Psoas muscle (tissue), 8 donors: ENCODE measurements around the gene ECI1. TPM values are rescaled to one million over a fixed set of nuclear protein-coding genes. Genes with fewer than 3 reads are reported as not detected.

Source experiments
- ATAC-seq, 4 donors: fragments of 200-7000 bp; cut with Tn5 transposase; one replicate each; pipeline ENCODE4 v1.9.1; 2020; ENCODE audit warnings: moderate library complexity in 3 of 4, mild to moderate bottlenecking in 2 of 4
- DNase-seq, 2 donors: peaks; one replicate each; pipeline ENCODE4 v3.0.0-alpha.2; 2020
- H3K27ac ChIP-seq: fragments of 200-600 bp; one replicate; pipeline ENCODE4 v1.8.0; 2022
- H3K27me3 ChIP-seq, 3 donors: fragments of 200-600 bp in 1 of 3; one replicate each; pipeline versions ENCODE4 v1.6.1 to v1.8.0; 2013 to 2022; ENCODE audit warnings: low read length in 2 of 3, mild to moderate bottlenecking in 2 of 3, moderate library complexity in 1 of 3; ENCODE audit not compliant: insufficient read depth in 3 of 3
- H3K36me3 ChIP-seq, 2 donors: fragments of 200-600 bp in 1 of 2; one replicate each; pipeline versions ENCODE4 v1.6.1 to v1.8.0; 2013 to 2022; ENCODE audit warnings: low read depth in 1 of 2, mild to moderate bottlenecking in 1 of 2, moderate library complexity in 1 of 2; ENCODE audit not compliant: insufficient read depth in 1 of 2
- H3K4me1 ChIP-seq: fragments of 200-600 bp; one replicate; pipeline ENCODE4 v1.8.0; 2022
- H3K4me3 ChIP-seq: fragments of 200-600 bp; one replicate; pipeline ENCODE4 v1.8.0; 2022; ENCODE audit warnings: mild to moderate bottlenecking
- H3K9me3 ChIP-seq: fragments of 200-600 bp; one replicate; pipeline ENCODE4 v1.8.0; 2022
- CTCF ChIP-seq: fragments of 200-600 bp; IDR thresholded peaks from one replicate; pipeline ENCODE4 v1.8.0; 2022; ENCODE audit warnings: antibody characterized with exemption
- WGBS, 3 donors: extraction: QIAGEN DNeasy Blood & Tissue Kit; methylation state at CpG; one replicate each; pipeline versions ENCODE4 v1.1.6 to v1.1.7; 2013; 5-methylcytosine and 5-hydroxymethylcytosine counted together
- intact Hi-C, 2 donors: fragments of 100-400 bp; cut with DNase I; formaldehyde crosslinking; loops; one replicate each; pipeline versions ENCODE4 v1.11.0 to v1.14.2; 2022
- polyA plus RNA-seq, 3 donors: library from polyadenylated mRNA; stranded (reverse); fragments of 200-250 nt; gene quantifications; one replicate each; pipeline ENCODE4 v1.2.3, GENCODE V29; 2013
- total RNA-seq, 4 donors: library from RNA; stranded (reverse); fragmentation: NEBNext Ultra II Directional in 2 of 4; extraction: Animal tissue kit (Norgen Biotek cat#: 25700) in 2 of 4; gene quantifications; one replicate each; pipeline versions ENCODE4 v1.2.1 to v1.2.4, GENCODE V29; 2021 to 2023
- donor health status: healthy with polysubstance abuse.
- donor health status: DM: no; HTN: no; CAD: no; lungs with moderate emphysema.
- donor health status: Bipolar disorder and iron deficiency.
- donor health status: healthy.
- donor health status: DM: yes; HTN: yes; CAD: no.
- donor health status: DM: no; HTN: no; CAD: no.
- donor health status: DM: no; HTN: no; CAD: no.
- donor health status: DM: yes; HTN: yes; CAD: no.

ECI1 gene
- total and polyA plus RNA-seq, 7 donors: 81.7 to 205 (median 138) TPM

GRCh38 chr16:2238150-2238837 lies 13.1 kb downstream of the ECI1 start:
- peaks cover 9 to 66% of the 10 kb centered on the region in 2 donors for H3K36me3 ChIP-seq
- 52 to 65% (median 52%) methylated on average over 16 to 18 of the region's 18 CpGs for WGBS, 3 donors
- no peak for TF ChIP-seq CTCF
- no peak overlapping the region for H3K27ac ChIP-seq
- DNase-seq: peak in 1 of 2 donors; percentile 49
- H3K4me3 ChIP-seq: no peak overlapping the region
- ATAC-seq: peak in 3 of 4 donors; percentile 16 to 33 (median 31)
- intact Hi-C loops: no loop called here
- no peaks in the 10 kb centered on the region for H3K9me3 ChIP-seq
- H3K27me3 ChIP-seq: peaks cover 0 to 13% (median 4%) of the 10 kb centered on the region in 3 donors
- H3K4me1 ChIP-seq: peaks cover 9% of the 10 kb centered on the region

- 15 to 22% (median 19%) methylated on average over 48 to 65 of the region's 65 CpGs for WGBS, 3 donors
- ATAC-seq (peak in 3 of 4 donors; percentile 16 to 36 (median 21)), DNase-seq (no peak)
- Histone ChIP-seq H3K36me3 (peaks cover 5 to 66% of the 10 kb centered on the region in 2 donors), H3K9me3 (no peaks in the 10 kb centered on the region), H3K4me3 (no peak overlapping the region), H3K27me3 (peaks cover 0 to 13% (median 4%) of the 10 kb centered on the region in 3 donors), H3K4me1 (peaks cover 9% of the 10 kb centered on the region), H3K27ac (no peak overlapping the region)
- TF ChIP-seq CTCF: no peak
- intact Hi-C loops: no loop called here
These were observed 13.8 kb downstream of the ECI1 start for GRCh38 chr16:2237493-2238149.

- TF ChIP-seq CTCF: no peak
- intact Hi-C loops: no loop called here
- H3K4me1 ChIP-seq: peaks cover 9% of the 10 kb centered on the region
- H3K9me3 ChIP-seq: no peaks in the 10 kb centered on the region
- peak overlapping the region; percentile 38 for H3K4me3 ChIP-seq
- ATAC-seq (peak in 1 of 4 donors; percentile 1), DNase-seq (no peak)
- H3K27ac ChIP-seq: no peak overlapping the region
- peaks cover 3 to 66% of the 10 kb centered on the region in 2 donors for H3K36me3 ChIP-seq
- H3K27me3 ChIP-seq: peaks cover 0 to 13% (median 4%) of the 10 kb centered on the region in 3 donors
- 6 to 10% (median 7%) methylated on average over 30 to 40 of the region's 40 CpGs for WGBS, 3 donors
These were observed 14.3 kb downstream of the ECI1 start for GRCh38 chr16:2237102-2237482.

- ATAC-seq: peak in 3 of 4 donors; percentile 23 to 27 (median 25)
- WGBS, 3 donors: 5 to 9% (median 8%) methylated on average over 41 to 64 of the region's 64 CpGs
- H3K9me3 ChIP-seq: no peaks in the 10 kb centered on the region
- H3K4me3 ChIP-seq: peak within 1 kb of the TSS; percentile 38
- H3K36me3 ChIP-seq: peaks cover 3 to 67% of the 10 kb centered on the region in 2 donors
- intact Hi-C loops: no loop called here
- peaks cover 0 to 13% (median 4%) of the 10 kb centered on the region in 3 donors for H3K27me3 ChIP-seq
- H3K4me1 ChIP-seq: peaks cover 9% of the 10 kb centered on the region
- DNase-seq: no peak
- H3K27ac ChIP-seq: no peak within 1 kb of the TSS
- TF ChIP-seq CTCF: no peak
These were observed 14.9 kb downstream of the ECI1 start, which contains the start of gene DNASE1L2 for GRCh38 chr16:2236337-2237101. TSS of gene DNASE1L2 (plus strand) at chr16:2236444. CDS start at chr16:2236817, 373 bp downstream.
